Pons (tissue), 1 donor: ENCODE data around the gene OSBPL9.
"Not testable (repeated sequence)": the region's sequence is repeated elsewhere in the genome, so short reads cannot be mapped to it uniquely, and the experiment has no call there.

Experiments used
- DNase-seq: peaks from one replicate; pipeline ENCODE4 v3.0.0-alpha.2; 2016; ENCODE audit warnings: low spot score

Gene OSBPL9

GRCh38 chr1:51610104-51610503, 6.8 kb upstream of the OSBPL9 start:
- not testable (repeated sequence) for DNase-seq

GRCh38 chr1:51610637-51611036, 6.3 kb upstream of the OSBPL9 start:
- no peak for DNase-seq

- DNase-seq = no peak
Observed at GRCh38 chr1:51612447-51612961, 4.4 kb upstream of the OSBPL9 start.

- no peak for DNase-seq
Observed at GRCh38 chr1:51615780-51616291, 1.1 kb upstream of the OSBPL9 start.

GRCh38 chr1:51616490-51616889, 402 bp upstream of the OSBPL9 start:
- DNase-seq = no peak

GRCh38 chr1:51618715-51619114, 1.8 kb downstream of the OSBPL9 start:
- no peak for DNase-seq

GRCh38 chr1:51620470-51620869, 3.6 kb downstream of the OSBPL9 start:
- no peak for DNase-seq

GRCh38 chr1:51621161-51621560, 4.3 kb downstream of the OSBPL9 start:
- no peak for DNase-seq

GRCh38 chr1:51621841-51622454, 5.1 kb downstream of the OSBPL9 start:
- no peak for DNase-seq

GRCh38 chr1:51622455-51622913, 5.6 kb downstream of the OSBPL9 start:
- no peak for DNase-seq

- DNase-seq = no peak
Observed at GRCh38 chr1:51623025-51623424, 6.1 kb downstream of the OSBPL9 start.

- no peak for DNase-seq
Observed at GRCh38 chr1:51623450-51623849, 6.6 kb downstream of the OSBPL9 start.

- DNase-seq = peak; percentile 77
Observed at GRCh38 chr1:51624855-51625254, 8.0 kb downstream of the OSBPL9 start.

GRCh38 chr1:51627672-51628071, 10.8 kb downstream of the OSBPL9 start:
- DNase-seq = peak; percentile 81

GRCh38 chr1:51628715-51629590, 12.1 kb downstream of the OSBPL9 start:
- no peak for DNase-seq

GRCh38 chr1:51629918-51630317, 13.0 kb downstream of the OSBPL9 start:
- no peak for DNase-seq

- DNase-seq = no peak
Observed at GRCh38 chr1:51630393-51630792, 13.5 kb downstream of the OSBPL9 start.

GRCh38 chr1:51630922-51631321, 14.0 kb downstream of the OSBPL9 start:
- no peak for DNase-seq

- no peak for DNase-seq
Observed at GRCh38 chr1:51631747-51632146, 14.9 kb downstream of the OSBPL9 start.

- no peak for DNase-seq
Observed at GRCh38 chr1:51634618-51635017, 17.7 kb downstream of the OSBPL9 start.

GRCh38 chr1:51635615-51636014, 18.7 kb downstream of the OSBPL9 start:
- DNase-seq = no peak

GRCh38 chr1:51636191-51636590, 19.3 kb downstream of the OSBPL9 start:
- DNase-seq = no peak
